Endothelial cell of umbilical vein (primary cell): ENCODE measurements around the gene SPO11. TPM values are rescaled to one million over a fixed set of nuclear protein-coding genes. Genes with fewer than 3 reads are reported as not detected.

Experiments used
- BruUV-seq: library from RNA; stranded (reverse); fragments of 400-500 nt; replicated peaks from 2 replicates; lab custom pipeline; 2021; lab: Mats Ljungman, UMichigan
- CTCF ChIA-PET: fragments of 300-600, 350-600 bp; sonication (Branson Sonifier 250); formaldehyde crosslinking; loops from one replicate; lab custom pipeline; 2021; ENCODE audit warnings: antibody characterized with exemption, inconsistent platforms; lab: Charles Lee
- POLR2A ChIA-PET: fragments of 300-600, 350-600 bp; sonication (Branson Sonifier 250); formaldehyde crosslinking; loops from one replicate; lab custom pipeline; 2021; ENCODE audit warnings: antibody characterized with exemption, inconsistent platforms; lab: Charles Lee
- DNase-seq: peaks from one replicate; pipeline ENCODE4 v3.0.0-alpha.2; 2011; ENCODE audit warnings: low read depth, low spot score
- FAIRE-seq: peaks from 2 replicates; lab custom pipeline; 2011; peaks lifted over from hg19 to GRCh38; lab: Jason Lieb, UNC
- H2AFZ ChIP-seq: 2 replicates; pipeline ENCODE4 v1.6.0; 2012; ENCODE audit warnings: low read depth, low read length, control low read depth, inconsistent platforms
- H3K27ac ChIP-seq: 2 replicates; pipeline ENCODE4 v1.5.1; 2011; ENCODE audit warnings: low read depth, mild to moderate bottlenecking, control low read depth, low read length, moderate library complexity; ENCODE audit not compliant: insufficient read depth
- H3K27me3 ChIP-seq, 2 experiments: 2 replicates each; pipeline versions ENCODE4 v1.6.0 to v1.6.1; 2011; ENCODE audit warnings: low read length in 2 of 2, mixed read lengths in 1 of 2; ENCODE audit not compliant: control insufficient read depth in 2 of 2, insufficient read depth in 2 of 2
- H3K36me3 ChIP-seq, 2 experiments: 2 replicates in 1 of 2; 3 replicates in 1 of 2; pipeline ENCODE4 v1.5.1; 2011; ENCODE audit warnings: low read length in 2 of 2, mild to moderate bottlenecking in 1 of 2, moderate library complexity in 1 of 2; ENCODE audit not compliant: control insufficient read depth in 2 of 2, insufficient read depth in 2 of 2; ENCODE audit errors: extremely low read depth in 1 of 2
- H3K4me1 ChIP-seq: 3 replicates; pipeline ENCODE4 v1.5.1; 2011; ENCODE audit warnings: mild to moderate bottlenecking, low read length; ENCODE audit not compliant: control insufficient read depth, insufficient read depth; ENCODE audit errors: extremely low read depth
- H3K4me2 ChIP-seq: 2 replicates; pipeline ENCODE4 v1.6.1; 2011; ENCODE audit warnings: low read length, control low read depth, mixed read lengths; ENCODE audit not compliant: insufficient read depth
- H3K4me3 ChIP-seq, 3 experiments: fragments of 200-600 bp in 1 of 3; sonication (generic), shearing (Covaris generic) in 1 of 3; replicated peaks in 1 of 3; 2 replicates each; pipeline ENCODE4 v1.5.1; 2011 to 2016; ENCODE audit warnings: control low read depth in 3 of 3, low read length in 3 of 3, mild to moderate bottlenecking in 2 of 3, inconsistent platforms in 1 of 3, low read depth in 1 of 3, moderate library complexity in 1 of 3; ENCODE audit not compliant: insufficient read depth in 1 of 3
- H3K79me2 ChIP-seq: 2 replicates; pipeline ENCODE4 v1.6.0; 2012; ENCODE audit warnings: low read length, inconsistent platforms; ENCODE audit not compliant: control insufficient read depth, insufficient read depth
- H3K9ac ChIP-seq: replicated peaks from 2 replicates; pipeline ENCODE3; 2011; ENCODE audit warnings: low read length, control low read depth; ENCODE audit not compliant: insufficient read depth; ENCODE audit errors: extremely low read depth
- H3K9me1 ChIP-seq: replicated peaks from 3 replicates; pipeline ENCODE4 v1.6.0; 2011; ENCODE audit warnings: mild to moderate bottlenecking, low read length; ENCODE audit not compliant: control insufficient read depth, insufficient read depth; ENCODE audit errors: extremely low read depth
- H3K9me3 ChIP-seq: replicated peaks from 2 replicates; pipeline ENCODE4 v1.5.1; 2012; ENCODE audit warnings: low read length, inconsistent platforms; ENCODE audit not compliant: control insufficient read depth, insufficient read depth
- H4K20me1 ChIP-seq: replicated peaks from 2 replicates; pipeline ENCODE3; 2011; ENCODE audit warnings: mild to moderate bottlenecking, low read length; ENCODE audit not compliant: control insufficient read depth, insufficient read depth; ENCODE audit errors: extremely low read depth
- EZH2 ChIP-seq: IDR thresholded peaks from 2 replicates; pipeline ENCODE4 v1.6.1; 2012; ENCODE audit warnings: borderline replicate concordance, low read depth, mild to moderate bottlenecking, moderate library complexity, low read length, inconsistent platforms; ENCODE audit not compliant: severe bottlenecking
- FOS ChIP-seq: IDR thresholded peaks from 2 replicates; pipeline ENCODE4 v1.6.1; 2011; ENCODE audit warnings: mild to moderate bottlenecking, low read length, moderate library complexity, borderline replicate concordance; ENCODE audit not compliant: insufficient read depth
- GATA2 ChIP-seq: IDR thresholded peaks from 2 replicates; pipeline ENCODE4 v1.7.0; 2011; ENCODE audit warnings: low read depth, mild to moderate bottlenecking, moderate library complexity, mixed read lengths, low read length; ENCODE audit not compliant: insufficient read length, insufficient read depth
- JUN ChIP-seq: IDR thresholded peaks from 2 replicates; pipeline ENCODE4 v1.6.1; 2011; ENCODE audit warnings: borderline replicate concordance, low read depth; ENCODE audit not compliant: insufficient read length, insufficient read depth
- MYC ChIP-seq: IDR thresholded peaks from one replicate; pipeline ENCODE4 v1.6.1; 2011; ENCODE audit warnings: mild to moderate bottlenecking, low read depth, low read length
- POLR2A ChIP-seq: IDR thresholded peaks from 2 replicates; pipeline ENCODE4 v1.6.1; 2012; ENCODE audit warnings: low read depth, mild to moderate bottlenecking, control low read depth, low read length
- POLR2AphosphoS5 ChIP-seq: IDR thresholded peaks from 2 replicates; pipeline ENCODE4 v1.6.1; 2012; ENCODE audit warnings: low read depth, mild to moderate bottlenecking, control low read depth, low read length, moderate library complexity; ENCODE audit not compliant: insufficient read depth
- dilution Hi-C: fragments of 300-500 bp; cut with MboI; formaldehyde crosslinking; loops from one replicate; pipeline ENCODE4 v1.15.0; 2019; ENCODE audit warnings: low sequenced_read_pairs; ENCODE audit not compliant: extremely low pct_ligation_motif_present
- intact Hi-C: fragments of 100-400 bp; cut with micrococcal nuclease; formaldehyde crosslinking; loops from one replicate; pipeline ENCODE4 v1.10.0; 2022
- polyA plus RNA-seq, 4 experiments: library from polyadenylated mRNA; depleted of rRNA in 3 of 4; stranded (reverse) in 3 of 4; unstranded in 1 of 4; fragments of >200 nt; gene quantifications; 2 replicates each; pipeline versions ENCODE4 v1.2.1 to v1.2.3, GENCODE V29; 2011 to 2012; ENCODE audit warnings: missing spikeins in 1 of 4
- total RNA-seq: library from RNA; stranded (reverse); gene quantifications from 2 replicates; pipeline ENCODE4 v1.2.3, GENCODE V29; 2021
- TF ChIP-seq, protein P1 (sequence below): IDR thresholded peaks from 2 replicates; pipeline ENCODE4 v1.6.1; 2011; ENCODE audit not compliant: insufficient read depth, insufficient read length
- TF ChIP-seq, protein P2 (sequence below), 2 donors: IDR thresholded peaks; 1 replicate in 1 of 2; 2 replicates in 1 of 2; pipeline ENCODE4 v1.5.1; 2011; ENCODE audit warnings: low read length in 2 of 2, mild to moderate bottlenecking in 2 of 2, moderate library complexity in 2 of 2, control low read depth in 1 of 2, inconsistent platforms in 1 of 2, low read depth in 1 of 2; ENCODE audit not compliant: insufficient read depth in 1 of 2; ENCODE audit errors: extremely low read depth in 1 of 2

The SPO11 gene
- total and polyA plus RNA-seq, 2 donors (not counting 3 experiments of a cell fraction or from before 2014, with no cell fraction given): not detected

DNA sequence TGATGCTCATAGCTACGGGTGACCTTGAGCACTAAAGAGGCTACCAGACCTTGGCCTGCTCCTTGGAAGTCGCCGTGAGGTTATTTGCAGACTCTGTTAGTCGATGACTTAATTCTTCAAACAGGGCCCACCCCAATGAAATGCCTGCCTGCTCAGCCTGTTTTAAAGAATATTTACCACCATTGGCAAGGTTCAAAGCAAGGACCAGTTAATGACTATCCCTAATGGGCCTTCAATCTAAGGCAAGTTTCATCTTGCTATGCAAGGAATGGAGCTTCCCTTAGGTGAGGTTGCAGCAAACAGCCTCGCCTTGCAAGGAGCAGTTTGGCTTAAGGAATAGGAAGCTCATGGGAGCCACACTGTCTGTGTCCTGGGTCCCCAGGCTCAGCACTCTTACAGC, 22.9 kb upstream of the SPO11 start:
- ChIA-PET POLR2A (no interaction called here), CTCF (no interaction called here)
- no peak for DNase-seq
- Histone ChIP-seq H3K9ac (no peak overlapping the region), H3K9me3 (no peaks in the 10 kb centered on the region), H3K4me1 (no peaks in the 10 kb centered on the region), H3K36me3 (no peaks in the 10 kb centered on the region), H3K9me1 (no peaks in the 10 kb centered on the region), H3K27ac (no peak overlapping the region), H3K79me2 (no peaks in the 10 kb centered on the region), H2AFZ (no peak overlapping the region), H3K27me3 (no peaks in the 10 kb centered on the region), H3K4me3 (no peak overlapping the region), H3K4me2 (no peak overlapping the region), H4K20me1 (no peaks in the 10 kb centered on the region)
- BruUV-seq: no TSS peak
- TF ChIP-seq GATA2 (no peak), JUN (no peak), POLR2A (no peak), MYC (no peak), EZH2 (no peak), FOS (no peak), POLR2AphosphoS5 (no peak)
- TF ChIP-seq, protein P1, sequence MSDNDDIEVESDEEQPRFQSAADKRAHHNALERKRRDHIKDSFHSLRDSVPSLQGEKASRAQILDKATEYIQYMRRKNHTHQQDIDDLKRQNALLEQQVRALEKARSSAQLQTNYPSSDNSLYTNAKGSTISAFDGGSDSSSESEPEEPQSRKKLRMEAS: no peak
- TF ChIP-seq, protein P2, sequence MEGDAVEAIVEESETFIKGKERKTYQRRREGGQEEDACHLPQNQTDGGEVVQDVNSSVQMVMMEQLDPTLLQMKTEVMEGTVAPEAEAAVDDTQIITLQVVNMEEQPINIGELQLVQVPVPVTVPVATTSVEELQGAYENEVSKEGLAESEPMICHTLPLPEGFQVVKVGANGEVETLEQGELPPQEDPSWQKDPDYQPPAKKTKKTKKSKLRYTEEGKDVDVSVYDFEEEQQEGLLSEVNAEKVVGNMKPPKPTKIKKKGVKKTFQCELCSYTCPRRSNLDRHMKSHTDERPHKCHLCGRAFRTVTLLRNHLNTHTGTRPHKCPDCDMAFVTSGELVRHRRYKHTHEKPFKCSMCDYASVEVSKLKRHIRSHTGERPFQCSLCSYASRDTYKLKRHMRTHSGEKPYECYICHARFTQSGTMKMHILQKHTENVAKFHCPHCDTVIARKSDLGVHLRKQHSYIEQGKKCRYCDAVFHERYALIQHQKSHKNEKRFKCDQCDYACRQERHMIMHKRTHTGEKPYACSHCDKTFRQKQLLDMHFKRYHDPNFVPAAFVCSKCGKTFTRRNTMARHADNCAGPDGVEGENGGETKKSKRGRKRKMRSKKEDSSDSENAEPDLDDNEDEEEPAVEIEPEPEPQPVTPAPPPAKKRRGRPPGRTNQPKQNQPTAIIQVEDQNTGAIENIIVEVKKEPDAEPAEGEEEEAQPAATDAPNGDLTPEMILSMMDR (IDR thresholded peaks at IDR 0.05; ENCODE audit: extremely low read depth in 1 of 2, insufficient read depth in 1 of 2, low read depth in 1 of 2, low read length in 2 of 2): no peak
- no peak for FAIRE-seq
- intact Hi-C loops (no loop called here), dilution Hi-C loops (no loop called here)
